Lower leg skin (tissue), 3 donors: ENCODE measurements around the gene SCAF1.

Experiments
- CTCF ChIP-seq, 3 donors: fragments of 450-650 bp; IDR thresholded peaks; one replicate each; pipeline ENCODE4 v1.5.1; 2016; ENCODE audit warnings: antibody characterized with exemption in 3 of 3, mild to moderate bottlenecking in 3 of 3, moderate library complexity in 2 of 3
- POLR2A ChIP-seq, 2 donors: fragments of 450-650 bp; IDR thresholded peaks; one replicate each; pipeline ENCODE4 v1.6.1; 2016 to 2017; ENCODE audit warnings: antibody characterized with exemption in 2 of 2, mild to moderate bottlenecking in 1 of 2, moderate library complexity in 1 of 2

GRCh38 chr19:49688531-49689132, 46.6 kb downstream of the SCAF1 start:
- TF ChIP-seq POLR2A (IDR thresholded peaks at IDR 0.05) (no peak), CTCF (IDR thresholded peaks at IDR 0.05) (no peak)
